ENCODE data around the gene ABCB7.
"Not testable (repeated sequence)": the region's sequence is repeated elsewhere in the genome, so short reads cannot be mapped to it uniquely, and the experiment has no call there.

The ABCB7 gene

DNA sequence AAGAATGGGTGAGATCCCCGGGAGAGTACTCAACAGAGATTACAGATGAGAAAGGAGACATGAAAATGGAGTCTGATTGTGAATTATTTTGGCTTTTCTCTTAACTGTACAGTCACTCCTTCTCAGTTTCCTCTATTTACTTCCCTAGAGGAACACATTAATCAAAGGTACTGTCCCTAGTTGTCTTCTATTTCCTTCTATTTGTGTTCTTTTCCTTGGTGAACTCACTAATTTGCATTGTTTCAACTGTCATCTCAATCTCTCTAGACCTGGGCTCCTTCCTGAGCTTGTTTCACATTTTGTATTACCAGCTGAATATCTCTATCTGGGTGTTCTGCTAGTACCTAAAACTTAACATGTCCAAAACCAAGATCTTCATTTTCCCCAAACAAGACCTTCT lies 59.8 kb downstream of the ABCB7 start:
- no peak for DNase-seq (ENCODE audit: low read depth)

DNA sequence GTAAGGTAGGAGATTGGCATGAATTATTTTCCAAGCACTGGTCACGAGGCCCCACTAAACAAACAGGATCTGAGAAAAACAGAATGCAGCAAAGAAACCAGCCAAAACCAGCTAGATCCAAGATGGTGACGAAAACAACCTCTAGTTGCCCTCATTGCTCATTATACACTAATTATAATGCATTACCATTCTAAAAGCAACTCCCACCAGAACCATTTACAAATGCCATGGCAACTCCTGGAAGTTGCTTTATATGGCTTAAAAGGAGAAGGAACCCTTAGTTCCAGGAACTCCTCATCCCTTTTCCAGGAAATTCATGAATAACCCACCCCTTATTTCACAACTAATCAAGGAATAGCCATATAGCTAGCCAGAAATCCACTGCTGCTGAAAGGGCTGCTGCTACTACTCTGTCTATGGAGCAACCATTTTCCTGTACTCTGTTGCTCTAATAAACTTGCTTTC lies 69.3 kb downstream of the ABCB7 start:
- DNase-seq (ENCODE audit: low read depth): peak; percentile 0

DNA sequence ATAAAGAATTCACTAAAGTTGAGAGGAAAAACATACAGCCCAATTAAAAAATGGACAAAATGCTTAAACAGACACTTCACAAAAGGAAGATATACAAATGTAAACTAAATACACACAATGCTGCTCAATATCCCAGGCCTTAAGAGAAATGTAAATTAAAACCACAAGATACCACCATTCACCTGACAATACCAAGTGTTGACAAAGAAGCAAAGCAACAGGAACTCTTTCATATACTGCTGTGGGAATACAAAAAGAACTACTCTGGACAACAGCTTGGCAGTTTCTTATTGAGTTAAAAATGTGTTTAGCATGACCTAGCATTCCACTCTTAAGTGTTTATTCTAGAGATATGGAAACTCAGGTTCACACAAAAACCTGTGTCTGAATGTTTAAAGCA lies 71.3 kb downstream of the ABCB7 start:
- DNase-seq (ENCODE audit: low read depth): no peak

DNA sequence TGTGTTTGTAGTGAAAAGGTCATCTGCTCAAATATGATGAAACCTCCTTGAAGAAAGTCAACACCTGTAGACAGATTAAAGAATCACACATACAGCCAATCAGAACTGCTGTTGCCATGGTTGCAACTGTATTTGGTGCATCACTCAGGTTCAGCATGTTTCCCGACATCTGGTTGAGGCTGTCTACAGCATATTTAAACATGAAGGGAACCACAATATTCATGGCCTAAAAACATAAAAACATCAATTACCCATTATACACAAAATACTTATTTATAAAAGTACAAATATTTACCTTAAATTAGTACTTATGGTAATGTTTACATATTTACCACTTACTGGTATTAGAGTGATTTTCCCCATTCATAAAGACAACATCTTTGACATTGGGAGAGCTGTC lies 79.7 kb downstream of the ABCB7 start:
- DNase-seq (ENCODE audit: low read depth): no peak

DNA sequence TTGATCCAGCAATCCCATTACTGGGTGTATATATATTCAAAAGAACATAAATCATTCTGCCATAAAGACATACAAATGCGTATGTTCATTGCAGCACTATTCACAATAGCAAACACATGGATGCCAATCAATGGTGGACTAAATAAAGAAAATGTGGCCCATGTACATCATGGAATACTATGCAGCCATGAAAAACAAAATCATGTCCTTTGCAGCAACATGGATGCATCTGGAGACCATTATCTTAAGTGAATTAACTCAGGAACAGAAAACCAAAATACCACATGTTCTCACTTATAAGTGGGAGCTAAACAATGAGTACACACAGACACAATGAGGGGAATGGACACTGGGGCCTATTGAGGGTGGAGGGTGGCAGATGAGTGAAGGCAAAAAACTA lies 81.6 kb downstream of the ABCB7 start:
- no peak for DNase-seq (ENCODE audit: low read depth)

DNA sequence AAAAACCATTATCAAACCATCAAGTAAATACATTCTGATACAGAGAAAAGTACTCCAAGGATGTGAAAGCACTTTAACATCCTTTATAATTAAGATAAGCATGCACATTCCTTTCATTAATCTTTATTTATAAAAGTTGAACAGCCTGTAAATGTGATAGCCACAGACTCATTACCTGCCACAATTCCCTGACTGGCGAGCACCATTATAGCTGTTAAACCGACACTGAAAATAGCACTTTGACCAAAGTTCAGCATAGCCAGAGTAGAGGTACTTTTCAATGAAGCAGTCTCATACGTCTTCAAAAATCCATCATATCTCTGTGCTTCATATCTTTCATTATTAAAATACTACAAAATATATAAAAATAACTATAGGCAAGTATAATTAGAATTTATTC lies 84.7 kb downstream of the ABCB7 start:
- no peak for DNase-seq (ENCODE audit: low read depth)

DNA sequence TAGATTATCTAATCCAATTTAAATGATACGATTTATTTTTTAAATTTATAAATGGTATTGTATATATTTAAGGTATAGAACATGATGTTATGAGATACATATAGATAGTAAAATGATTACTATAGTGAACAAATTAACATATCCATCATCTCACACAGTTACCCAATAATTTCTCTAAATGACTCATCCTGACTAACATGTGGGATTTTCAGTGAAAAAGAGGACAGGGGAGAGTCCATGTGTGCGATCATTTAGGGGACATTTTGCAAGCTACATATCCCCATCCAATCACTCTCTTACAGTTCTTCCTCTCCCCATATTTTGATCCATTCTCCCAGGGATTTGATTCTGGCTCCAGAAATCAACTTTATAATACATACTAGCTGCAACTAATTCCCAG lies 88.2 kb downstream of the ABCB7 start:
- DNase-seq (ENCODE audit: low read depth): peak; percentile 0

DNA sequence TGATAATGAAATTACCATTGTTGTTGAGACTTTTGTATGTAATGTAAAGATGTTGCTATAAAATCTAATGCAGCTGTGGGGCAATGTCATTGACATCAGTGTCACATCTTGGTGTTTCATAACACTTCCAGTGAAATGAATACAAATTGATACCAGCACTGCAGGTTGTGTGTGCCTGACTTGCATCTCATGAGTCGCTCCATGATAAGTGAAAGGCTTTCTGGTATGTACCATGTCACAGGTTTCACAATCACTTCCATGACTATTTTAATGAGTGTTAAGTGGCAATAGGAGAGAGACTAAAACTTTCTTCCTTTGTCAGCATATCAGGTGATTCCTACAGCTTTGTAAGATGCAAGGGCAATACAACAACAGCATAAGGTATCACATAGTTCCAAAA lies 94.4 kb downstream of the ABCB7 start:
- peak; percentile 13 for DNase-seq (ENCODE audit: low read depth)

DNA sequence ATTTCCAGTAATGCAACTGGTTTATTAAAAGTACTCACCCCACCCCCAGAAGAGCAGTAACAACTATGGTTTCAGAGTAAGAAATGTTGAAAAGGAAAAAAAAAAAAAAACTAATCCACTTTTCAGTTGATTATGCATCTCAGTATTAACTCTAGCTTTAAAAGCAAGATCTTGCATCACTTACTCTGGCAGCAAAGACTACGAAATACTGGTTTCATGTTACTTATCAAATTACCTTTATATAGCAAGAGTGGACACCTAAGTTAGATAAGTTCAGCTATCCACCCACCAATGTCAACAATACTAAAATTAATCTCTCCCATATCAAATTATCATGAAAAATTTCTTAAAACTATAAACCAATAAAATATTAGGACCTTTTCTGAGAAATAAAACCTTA lies 105.0 kb downstream of the ABCB7 start:
- peak; percentile 1 for DNase-seq (ENCODE audit: low read depth)

DNA sequence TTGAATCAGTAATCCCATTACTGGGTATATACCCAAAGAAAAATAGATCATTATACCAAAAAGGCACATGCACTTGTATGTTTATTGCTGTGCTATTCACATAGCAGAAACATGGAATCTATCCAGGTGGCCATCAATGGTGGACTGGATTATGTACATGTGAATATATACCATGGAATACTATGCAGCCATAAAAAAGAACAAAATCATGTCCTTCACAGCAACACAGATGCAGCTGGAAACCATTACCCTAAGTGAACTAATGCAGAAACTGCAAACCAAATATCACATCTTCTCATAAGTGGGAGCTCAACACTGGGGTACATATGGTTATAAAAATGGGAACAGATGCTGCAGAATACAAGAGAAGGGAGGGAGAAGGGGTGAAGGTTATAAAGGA lies 110.7 kb downstream of the ABCB7 start:
- no peak for DNase-seq (ENCODE audit: low read depth)

DNA sequence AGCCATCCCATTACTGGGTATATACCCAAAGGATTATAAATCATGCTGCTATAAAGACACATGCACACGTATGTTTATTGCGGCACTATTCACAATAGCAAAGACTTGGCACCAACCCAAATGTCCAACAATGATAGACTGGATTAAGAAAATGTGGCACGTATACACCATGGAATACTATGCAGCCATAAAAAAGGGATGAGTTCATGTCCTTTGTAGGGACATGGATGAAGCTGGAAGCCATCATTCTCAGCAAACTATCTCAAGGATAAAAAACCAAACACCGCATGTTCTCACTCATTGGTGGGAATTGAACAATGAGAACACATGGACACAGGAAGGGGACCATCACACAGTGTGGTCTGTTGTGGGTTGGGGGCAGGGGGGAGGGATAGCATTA lies 111.9 kb downstream of the ABCB7 start:
- not testable (repeated sequence) for DNase-seq (ENCODE audit: low read depth)

DNA sequence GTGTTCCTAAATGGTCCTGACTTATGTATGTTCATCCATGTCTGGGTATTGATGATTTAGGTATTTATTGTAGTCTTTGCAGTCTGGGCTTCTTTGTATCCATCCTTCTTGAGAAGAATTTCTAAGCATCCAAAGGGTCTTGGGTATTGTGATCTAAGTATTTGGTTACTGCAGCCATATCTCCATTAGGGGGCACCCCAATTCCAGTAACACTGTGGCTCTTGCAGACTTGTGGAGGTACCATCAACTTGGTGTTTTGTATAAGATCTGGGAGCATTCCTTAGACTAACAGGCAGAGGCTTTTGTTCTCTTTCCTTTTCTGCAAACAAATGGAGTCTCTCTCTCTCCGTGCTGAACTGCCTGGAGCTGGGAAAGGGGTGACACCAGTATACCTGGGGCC lies 117.2 kb downstream of the ABCB7 start:
- DNase-seq (ENCODE audit: low read depth): peak; percentile 1
